NT2/D1 (cell line): ENCODE results near the gene KIF26A.

ENCODE experiments used
- DNase-seq: peaks from one replicate; pipeline ENCODE4 v3.0.0-alpha.2; 2011; ENCODE audit warnings: low read depth, low spot score
- H3K27me3 ChIP-seq: 2 replicates; pipeline ENCODE4 v1.6.0; 2011; ENCODE audit warnings: mild to moderate bottlenecking; ENCODE audit not compliant: insufficient read length, insufficient read depth
- H3K36me3 ChIP-seq: 2 replicates; pipeline ENCODE4 v1.6.1; 2011; ENCODE audit warnings: mild to moderate bottlenecking, low read length, mixed read lengths; ENCODE audit not compliant: insufficient read depth, insufficient read length
- H3K4me1 ChIP-seq: 2 replicates; pipeline ENCODE4 v1.5.1; 2011; ENCODE audit not compliant: insufficient read depth, insufficient read length
- H3K4me3 ChIP-seq: 2 replicates; pipeline ENCODE4 v1.5.1; 2011; ENCODE audit warnings: low read depth; ENCODE audit not compliant: insufficient read length
- H3K9ac ChIP-seq: 2 replicates; pipeline ENCODE4 v1.6.0; 2011; ENCODE audit warnings: low read depth; ENCODE audit not compliant: insufficient read length
- H3K9me3 ChIP-seq: 2 replicates; pipeline ENCODE4 v1.5.1; 2011; ENCODE audit warnings: mild to moderate bottlenecking, low read length; ENCODE audit not compliant: insufficient read depth
- SUZ12 ChIP-seq: IDR thresholded peaks from 2 replicates; pipeline ENCODE4 v1.6.1; 2011; ENCODE audit not compliant: insufficient read length, insufficient read depth; ENCODE audit errors: extremely low read depth
- YY1 ChIP-seq: IDR thresholded peaks from 2 replicates; pipeline ENCODE4 v1.6.1; 2011; ENCODE audit not compliant: insufficient read length, insufficient read depth
- ZNF274 ChIP-seq: IDR thresholded peaks from 2 replicates; pipeline ENCODE4 v1.6.1; 2011; ENCODE audit warnings: mild to moderate bottlenecking, low read depth, low read length

Gene KIF26A

DNA sequence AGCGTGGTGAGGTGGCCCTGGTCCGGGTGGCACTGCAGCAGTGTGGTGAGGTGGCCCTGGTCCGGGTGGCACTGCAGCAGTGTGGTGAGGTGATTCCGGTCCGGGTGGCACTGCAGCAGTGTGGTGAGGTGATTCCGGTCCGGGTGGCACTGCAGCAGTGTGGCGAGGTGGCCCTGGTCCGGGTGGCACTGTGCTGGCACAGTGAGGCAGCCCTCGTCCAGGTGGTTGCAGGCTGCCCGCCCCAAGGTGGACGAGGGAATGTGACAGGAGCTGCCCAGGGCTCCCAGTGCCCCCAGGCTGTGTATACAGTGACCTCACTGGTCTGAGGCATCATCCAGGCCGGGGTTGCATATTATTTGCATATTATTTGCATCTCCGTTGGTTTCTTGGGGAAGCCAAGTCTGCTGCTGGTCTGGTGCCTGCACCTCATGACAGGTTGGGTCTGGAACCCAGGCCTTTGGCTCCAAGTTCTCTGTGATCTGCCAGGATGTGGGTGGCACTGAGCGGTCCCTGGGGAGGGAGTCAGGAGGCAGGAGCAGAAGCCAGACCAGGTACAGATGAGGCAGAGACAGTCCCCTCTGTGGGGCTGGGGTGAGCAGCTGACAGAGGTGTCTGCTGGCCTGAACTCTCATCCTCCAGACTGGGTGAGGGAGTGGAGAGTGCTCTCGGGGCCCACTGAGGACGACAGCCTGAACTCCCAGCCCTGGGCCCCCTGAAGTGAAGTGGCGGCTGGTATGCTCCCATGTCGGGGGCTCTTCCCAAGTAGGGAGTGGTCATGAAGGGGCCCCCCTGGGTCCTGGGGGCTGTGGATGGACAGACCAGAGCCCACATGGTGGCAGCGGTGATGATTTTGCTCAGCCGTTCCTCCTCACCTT, 79.3 kb downstream of the KIF26A start:
- H3K36me3 ChIP-seq = no peaks in the 10 kb centered on the region
- TF ChIP-seq SUZ12 (no peak), YY1 (no peak)
- H3K4me3 ChIP-seq = no peak overlapping the region
- H3K4me1 ChIP-seq = peaks cover 4% of the 10 kb centered on the region
- H3K27me3 ChIP-seq = no peaks in the 10 kb centered on the region
- H3K9ac ChIP-seq = no peak overlapping the region
- H3K9me3 ChIP-seq = no peaks in the 10 kb centered on the region
- DNase-seq = no peak

DNA sequence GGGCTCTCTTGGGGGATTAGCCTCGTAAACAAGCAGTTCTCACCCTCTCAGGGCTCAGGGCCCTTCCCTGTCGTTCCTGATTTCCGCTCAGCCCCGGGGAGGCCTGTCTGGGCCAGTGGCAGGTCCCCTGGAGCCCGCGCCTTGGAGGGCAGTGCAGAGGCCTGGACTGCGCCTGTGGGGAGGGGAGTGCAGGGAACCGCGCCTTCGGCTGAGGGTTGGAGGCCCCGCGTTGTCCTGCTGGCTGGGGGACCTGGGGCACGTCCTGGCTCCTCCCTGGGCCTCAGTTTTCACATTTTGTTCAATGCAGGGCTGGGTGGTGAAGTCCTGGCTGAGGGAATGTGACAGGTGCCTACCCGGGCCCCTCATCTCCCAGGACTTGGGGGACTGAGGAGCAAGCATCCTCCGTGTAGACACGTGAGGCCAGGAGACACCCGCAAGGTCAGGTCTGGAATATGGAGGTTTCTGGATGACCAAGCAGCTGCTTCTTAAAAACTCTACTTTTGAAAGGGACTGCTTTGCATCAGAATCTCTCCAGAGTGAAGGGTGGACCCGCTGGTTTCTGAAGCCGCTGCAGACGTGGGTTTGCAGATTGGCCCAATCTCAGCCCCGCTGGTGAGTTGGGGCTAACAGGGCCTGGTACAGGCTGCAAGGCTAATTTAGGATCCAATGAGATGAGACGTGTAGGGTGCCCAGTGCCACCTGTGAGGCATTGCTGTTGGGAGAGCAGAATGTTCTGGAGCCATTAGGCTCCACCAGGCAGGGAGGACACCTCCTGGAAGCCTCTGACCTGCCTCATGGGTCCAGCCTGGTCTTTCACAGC, 80.2 kb downstream of the KIF26A start:
- TF ChIP-seq SUZ12 (no peak), ZNF274 (no peak), YY1 (no peak)
- Histone ChIP-seq H3K9me3 (no peaks in the 10 kb centered on the region), H3K4me3 (no peak overlapping the region), H3K36me3 (no peaks in the 10 kb centered on the region), H3K27me3 (no peaks in the 10 kb centered on the region), H3K4me1 (peaks cover 9% of the 10 kb centered on the region), H3K9ac (no peak overlapping the region)
- DNase-seq = no peak

DNA sequence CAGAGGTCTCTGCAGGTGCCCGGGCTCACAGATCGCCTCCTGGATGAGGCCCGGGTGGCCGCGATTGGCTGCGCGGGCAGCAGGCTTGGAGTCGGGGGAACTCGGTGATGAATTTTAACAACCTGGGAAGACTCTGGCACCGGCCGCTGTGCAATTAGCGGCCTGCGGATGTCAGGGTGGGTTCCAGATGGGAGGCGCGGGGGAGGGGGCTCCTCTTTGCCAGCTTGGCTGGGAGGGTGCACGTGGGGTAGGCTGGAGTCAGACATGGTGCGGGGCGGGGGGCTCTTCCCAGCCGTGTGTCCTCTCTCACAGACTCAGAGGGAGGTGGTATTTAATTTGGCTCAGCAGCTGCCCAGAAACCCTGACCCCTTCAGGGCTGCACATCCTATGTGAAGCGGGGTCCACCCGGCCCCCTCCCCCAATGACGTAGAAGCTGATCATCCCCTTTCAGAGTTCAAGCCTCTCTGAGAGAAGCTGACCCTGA, 81.4 kb downstream of the KIF26A start:
- H3K4me3 ChIP-seq = no peak overlapping the region

DNA sequence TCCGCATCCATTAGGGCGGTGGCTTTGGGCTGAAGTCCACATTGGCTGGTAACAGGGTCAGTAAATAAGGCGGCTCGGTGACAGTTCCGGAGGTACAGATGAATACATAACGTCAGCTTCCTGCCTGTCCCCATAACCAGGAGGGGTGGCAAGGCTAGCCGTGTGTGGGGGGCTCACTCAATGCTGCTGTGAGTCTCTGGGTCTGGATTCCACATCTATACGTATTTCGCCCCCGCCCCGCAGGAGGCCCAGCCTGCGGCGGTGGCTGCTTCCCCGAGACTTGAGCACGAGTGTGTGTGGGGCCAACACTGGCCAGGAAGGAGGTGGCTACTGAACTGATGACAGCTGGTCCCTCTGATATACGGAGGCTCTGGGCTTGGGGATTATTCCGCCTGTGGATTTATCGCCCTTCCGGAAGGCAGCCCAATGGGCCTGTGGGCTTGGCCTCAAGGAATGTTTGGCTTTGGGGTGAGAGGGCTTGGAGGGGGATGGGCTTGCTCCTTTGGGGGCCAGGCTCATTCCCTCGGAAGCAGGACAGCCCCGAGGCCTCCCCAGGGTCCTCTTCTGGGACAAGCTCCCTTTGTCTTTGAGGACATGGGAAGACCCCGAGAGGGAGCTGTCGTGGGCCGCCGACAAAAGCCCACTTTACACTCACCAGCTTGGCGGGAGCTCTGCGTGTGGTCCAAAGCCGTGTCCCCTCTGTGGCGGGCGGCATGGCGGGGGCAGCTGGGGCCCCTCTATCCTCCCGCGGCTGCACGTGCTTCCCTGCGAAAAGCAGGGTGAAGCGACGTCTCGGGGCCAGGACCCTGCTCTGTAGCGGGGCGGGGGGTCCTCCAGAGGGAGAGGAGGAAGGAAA, 82.1 kb downstream of the KIF26A start:
- Histone ChIP-seq H3K27me3 (no peaks in the 10 kb centered on the region), H3K36me3 (no peaks in the 10 kb centered on the region), H3K9ac (no peak overlapping the region), H3K4me1 (peaks cover 15% of the 10 kb centered on the region), H3K4me3 (no peak overlapping the region), H3K9me3 (no peaks in the 10 kb centered on the region)
- DNase-seq = no peak
- no peak for TF ChIP-seq YY1
- no peak for TF ChIP-seq SUZ12
- TF ChIP-seq ZNF274 = no peak

More for the DNA sequence above, 81.4 kb downstream of the KIF26A start:
- peaks cover 15% of the 10 kb centered on the region for H3K4me1 ChIP-seq
- H3K9ac ChIP-seq = no peak overlapping the region
- H3K36me3 ChIP-seq = no peaks in the 10 kb centered on the region
- H3K27me3 ChIP-seq = no peaks in the 10 kb centered on the region
- TF ChIP-seq SUZ12 (no peak), ZNF274 (no peak), YY1 (no peak)
- no peak for DNase-seq
- no peaks in the 10 kb centered on the region for H3K9me3 ChIP-seq

DNA sequence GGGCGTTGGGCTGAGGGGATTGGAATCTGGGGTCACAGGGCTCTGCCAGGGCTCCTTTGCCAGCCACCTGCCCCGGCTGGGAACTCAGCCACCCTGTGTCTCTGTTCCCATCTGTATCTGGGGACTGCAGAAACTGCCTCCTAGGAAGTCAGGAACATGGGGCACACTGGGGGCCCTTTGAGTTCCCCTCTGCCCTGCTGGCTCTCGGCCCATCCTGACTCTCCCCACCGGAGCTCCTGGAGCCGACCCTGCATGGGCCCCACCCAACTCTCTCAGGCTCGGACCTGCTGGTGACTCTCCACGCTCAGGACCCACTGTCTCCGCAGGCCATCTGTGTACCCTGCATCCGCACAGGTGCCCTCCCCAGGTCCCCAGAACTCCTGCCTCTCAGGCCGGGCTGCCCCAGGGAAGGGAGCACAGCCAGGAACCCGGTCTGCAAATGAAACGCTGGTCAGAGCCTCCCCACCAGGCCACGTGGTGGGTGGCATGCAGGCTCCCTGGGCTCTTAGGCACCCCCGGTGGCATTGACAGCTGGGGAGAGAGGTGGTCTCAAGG, 82.8 kb downstream of the KIF26A start:
- H3K4me1 ChIP-seq = peaks cover 15% of the 10 kb centered on the region
- no peak overlapping the region for H3K9ac ChIP-seq
- TF ChIP-seq SUZ12 (no peak), YY1 (no peak), ZNF274 (no peak)
- H3K9me3 ChIP-seq = no peaks in the 10 kb centered on the region
- no peaks in the 10 kb centered on the region for H3K27me3 ChIP-seq
- no peak for DNase-seq
- no peak overlapping the region for H3K4me3 ChIP-seq
- no peaks in the 10 kb centered on the region for H3K36me3 ChIP-seq

DNA sequence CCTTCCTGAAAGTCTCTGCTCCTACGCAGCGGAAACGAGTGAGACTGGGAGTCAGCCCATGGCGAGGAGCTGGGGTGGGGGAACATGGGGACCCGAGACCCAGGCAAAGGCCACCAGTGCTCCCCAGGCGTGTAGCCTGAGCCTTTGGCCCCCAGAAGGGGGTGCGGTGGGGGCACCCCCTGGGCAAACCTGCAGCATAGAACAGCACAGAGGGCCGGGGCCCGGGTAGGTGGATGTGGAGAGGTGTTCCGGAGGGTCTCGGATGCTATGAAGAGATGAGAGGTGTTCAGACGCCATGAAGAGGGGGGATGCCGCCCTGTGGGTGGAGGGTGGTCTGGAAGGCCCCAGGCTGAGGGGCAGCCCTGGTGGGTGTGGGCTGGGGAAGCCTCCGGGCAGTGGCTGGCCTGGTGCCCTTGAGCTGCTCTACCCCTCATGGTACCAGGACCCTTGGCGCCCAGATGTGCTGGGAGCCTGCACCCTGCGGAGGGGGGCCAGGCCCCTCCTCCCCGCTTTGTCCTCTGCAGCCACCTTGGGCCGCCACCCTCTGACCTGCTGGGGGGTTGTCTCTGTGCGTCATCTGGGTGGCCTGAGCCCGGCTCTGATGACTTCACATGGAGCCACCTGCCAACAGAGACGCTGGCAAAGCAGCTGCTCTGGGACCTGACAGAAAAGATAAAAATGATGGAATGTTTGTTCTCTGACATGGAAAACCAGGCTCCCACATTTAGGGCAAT, 83.4 kb downstream of the KIF26A start:
- TF ChIP-seq SUZ12 (no peak), YY1 (no peak), ZNF274 (no peak)
- no peaks in the 10 kb centered on the region for H3K27me3 ChIP-seq
- H3K9me3 ChIP-seq = peaks cover under 1% of the 10 kb centered on the region; the same call in 1 of the 2 replicates
- peaks cover 15% of the 10 kb centered on the region for H3K4me1 ChIP-seq
- H3K36me3 ChIP-seq = no peaks in the 10 kb centered on the region
- no peak overlapping the region for H3K9ac ChIP-seq
- DNase-seq = no peak
- no peak overlapping the region for H3K4me3 ChIP-seq
